HG02642 (cell line): ENCODE data around the gene BAHCC1.

Experiments
- ATAC-seq: cut with Tn5 transposase; IDR thresholded peaks from one replicate; pipeline ENCODE4 v1.9.1; 2021; ENCODE audit warnings: mild to moderate bottlenecking; ENCODE audit not compliant: unreplicated experiment, poor library complexity

The BAHCC1 gene

GRCh38 chr17:81366648-81367047 lies 28.6 kb upstream of the BAHCC1 start:
- ATAC-seq = no peak

GRCh38 chr17:81367171-81367570 lies 28.1 kb upstream of the BAHCC1 start:
- ATAC-seq = no peak

- ATAC-seq = no peak
These were observed 26.9 kb upstream of the BAHCC1 start for GRCh38 chr17:81368161-81369022.

GRCh38 chr17:81370294-81370693 lies 25.0 kb upstream of the BAHCC1 start:
- no peak for ATAC-seq

- ATAC-seq = no peak
These were observed 23.1 kb upstream of the BAHCC1 start for GRCh38 chr17:81371910-81372760.

GRCh38 chr17:81373536-81374160 lies 21.6 kb upstream of the BAHCC1 start:
- ATAC-seq = no peak

- no peak for ATAC-seq
These were observed 20.4 kb upstream of the BAHCC1 start for GRCh38 chr17:81374890-81375289.

- ATAC-seq = no peak
These were observed 18.1 kb upstream of the BAHCC1 start for GRCh38 chr17:81376946-81377714.

- ATAC-seq = no peak
These were observed 16.2 kb upstream of the BAHCC1 start for GRCh38 chr17:81378941-81379511.

- no peak for ATAC-seq
These were observed 15.7 kb upstream of the BAHCC1 start for GRCh38 chr17:81379523-81379942.

- ATAC-seq = no peak
These were observed 15.1 kb upstream of the BAHCC1 start for GRCh38 chr17:81380131-81380530.

- no peak for ATAC-seq
These were observed 14.4 kb upstream of the BAHCC1 start for GRCh38 chr17:81380666-81381518.

- ATAC-seq = no peak
These were observed 13.4 kb upstream of the BAHCC1 start for GRCh38 chr17:81381632-81382577.

GRCh38 chr17:81382851-81383250 lies 12.4 kb upstream of the BAHCC1 start:
- ATAC-seq = no peak

GRCh38 chr17:81383504-81384421 lies 11.5 kb upstream of the BAHCC1 start:
- ATAC-seq = no peak

- ATAC-seq = no peak
These were observed 10.3 kb upstream of the BAHCC1 start for GRCh38 chr17:81384929-81385319.
